ENCODE measurements around the gene PHLPP1. TPM values are rescaled to one million over a fixed set of nuclear protein-coding genes. Genes with fewer than 3 reads are reported as not detected.

PHLPP1 gene
- polyA plus RNA-seq, 1 experiment = 5.6 TPM

DNA sequence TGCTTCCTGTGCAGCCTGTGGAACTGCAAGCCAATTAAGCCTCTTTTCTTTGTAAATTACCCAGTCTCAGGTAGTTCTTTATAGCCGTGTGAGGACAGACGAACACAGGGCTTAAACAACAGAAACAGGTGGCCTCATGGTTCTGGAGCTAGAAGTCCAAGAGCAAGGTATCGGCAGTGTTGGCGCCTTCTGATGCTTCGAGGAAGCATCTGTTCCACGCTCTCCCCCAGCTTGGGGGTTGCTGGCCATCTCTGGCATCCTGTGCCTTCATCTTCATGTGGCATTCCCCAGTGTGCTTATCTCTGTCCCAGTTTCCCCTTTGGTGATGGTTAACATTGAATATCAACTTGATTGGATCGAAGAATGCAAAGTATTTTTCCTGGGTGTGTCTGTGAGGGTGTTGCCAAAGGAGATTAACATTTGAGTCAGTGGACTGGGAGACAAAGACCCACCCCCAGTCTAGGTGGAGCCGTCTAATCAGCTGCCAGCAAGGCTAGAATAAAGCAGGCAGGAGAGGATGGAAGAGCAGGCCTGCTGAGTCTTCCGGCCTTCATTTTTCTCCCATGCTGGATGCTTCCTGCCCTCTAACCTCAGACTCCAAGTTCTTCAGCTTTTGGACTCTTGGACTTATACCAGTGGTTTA, 287.6 kb downstream of the PHLPP1 start:
- no peak overlapping the region for H3K27ac ChIP-seq (ENCODE audit: low read depth, low read length)
- no peak for DNase-seq (ENCODE audit: low read depth, low spot score)
- CTCF ChIA-PET = no interaction called here

DNA sequence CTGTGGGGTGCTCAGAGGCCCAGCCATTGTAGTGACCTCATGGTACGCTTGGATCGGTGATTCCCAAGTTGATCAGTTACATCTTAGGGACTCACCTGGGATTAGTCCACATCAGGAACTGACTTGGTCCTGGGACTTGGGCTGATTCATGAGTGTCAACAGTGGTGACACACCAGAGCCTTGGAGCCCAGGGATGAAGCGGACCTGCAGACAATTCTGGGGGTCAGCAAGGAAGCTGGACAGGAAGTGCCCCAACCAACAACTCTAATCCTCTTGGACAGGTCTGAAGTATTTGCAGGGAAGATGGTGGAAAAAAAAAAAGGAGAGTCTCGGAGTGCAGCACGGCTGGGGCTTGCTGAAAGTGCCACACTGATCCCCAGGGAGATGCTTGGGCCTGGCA, 288.6 kb downstream of the PHLPP1 start:
- H3K27me3 ChIP-seq (ENCODE audit: control insufficient read depth, insufficient read depth, low read length) = peaks cover 10% of the 10 kb centered on the region
- CTCF ChIA-PET = interaction anchor here (0.6 kb wide), 1 partner anchor 418 kb away, joined by 4 read pairs; no protein-coding TSS in a partner anchor
- H3K4me3 ChIP-seq (ENCODE audit: low read depth, low read length) = no peak overlapping the region
- no peaks in the 10 kb centered on the region for H3K9me3 ChIP-seq (ENCODE audit: control insufficient read depth, insufficient read depth, low read length)
- DNase-seq (ENCODE audit: low read depth, low spot score) = no peak
- no peak overlapping the region for H3K27ac ChIP-seq (ENCODE audit: low read depth, low read length)
- TF ChIP-seq, protein P1, sequence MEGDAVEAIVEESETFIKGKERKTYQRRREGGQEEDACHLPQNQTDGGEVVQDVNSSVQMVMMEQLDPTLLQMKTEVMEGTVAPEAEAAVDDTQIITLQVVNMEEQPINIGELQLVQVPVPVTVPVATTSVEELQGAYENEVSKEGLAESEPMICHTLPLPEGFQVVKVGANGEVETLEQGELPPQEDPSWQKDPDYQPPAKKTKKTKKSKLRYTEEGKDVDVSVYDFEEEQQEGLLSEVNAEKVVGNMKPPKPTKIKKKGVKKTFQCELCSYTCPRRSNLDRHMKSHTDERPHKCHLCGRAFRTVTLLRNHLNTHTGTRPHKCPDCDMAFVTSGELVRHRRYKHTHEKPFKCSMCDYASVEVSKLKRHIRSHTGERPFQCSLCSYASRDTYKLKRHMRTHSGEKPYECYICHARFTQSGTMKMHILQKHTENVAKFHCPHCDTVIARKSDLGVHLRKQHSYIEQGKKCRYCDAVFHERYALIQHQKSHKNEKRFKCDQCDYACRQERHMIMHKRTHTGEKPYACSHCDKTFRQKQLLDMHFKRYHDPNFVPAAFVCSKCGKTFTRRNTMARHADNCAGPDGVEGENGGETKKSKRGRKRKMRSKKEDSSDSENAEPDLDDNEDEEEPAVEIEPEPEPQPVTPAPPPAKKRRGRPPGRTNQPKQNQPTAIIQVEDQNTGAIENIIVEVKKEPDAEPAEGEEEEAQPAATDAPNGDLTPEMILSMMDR (IDR thresholded peaks at IDR 0.05; ENCODE audit: low read depth, low read length) = no peak
- POLR2A ChIA-PET = interaction anchor here (0.5 kb wide), 1 partner anchor 294 kb away, joined by 4 read pairs; no protein-coding TSS in a partner anchor

More for the DNA sequence above, 287.6 kb downstream of the PHLPP1 start:
- Histone ChIP-seq H3K4me3 (ENCODE audit: low read depth, low read length) (no peak overlapping the region), H3K27me3 (ENCODE audit: control insufficient read depth, insufficient read depth, low read length) (peaks cover 10% of the 10 kb centered on the region), H3K9me3 (ENCODE audit: control insufficient read depth, insufficient read depth, low read length) (no peaks in the 10 kb centered on the region)
- TF ChIP-seq, protein P1 (IDR thresholded peaks at IDR 0.05; ENCODE audit: low read depth, low read length) = no peak
- POLR2A ChIA-PET = interaction anchor here (0.5 kb wide), 1 partner anchor 293 kb away, joined by 4 read pairs; no protein-coding TSS in a partner anchor

DNA sequence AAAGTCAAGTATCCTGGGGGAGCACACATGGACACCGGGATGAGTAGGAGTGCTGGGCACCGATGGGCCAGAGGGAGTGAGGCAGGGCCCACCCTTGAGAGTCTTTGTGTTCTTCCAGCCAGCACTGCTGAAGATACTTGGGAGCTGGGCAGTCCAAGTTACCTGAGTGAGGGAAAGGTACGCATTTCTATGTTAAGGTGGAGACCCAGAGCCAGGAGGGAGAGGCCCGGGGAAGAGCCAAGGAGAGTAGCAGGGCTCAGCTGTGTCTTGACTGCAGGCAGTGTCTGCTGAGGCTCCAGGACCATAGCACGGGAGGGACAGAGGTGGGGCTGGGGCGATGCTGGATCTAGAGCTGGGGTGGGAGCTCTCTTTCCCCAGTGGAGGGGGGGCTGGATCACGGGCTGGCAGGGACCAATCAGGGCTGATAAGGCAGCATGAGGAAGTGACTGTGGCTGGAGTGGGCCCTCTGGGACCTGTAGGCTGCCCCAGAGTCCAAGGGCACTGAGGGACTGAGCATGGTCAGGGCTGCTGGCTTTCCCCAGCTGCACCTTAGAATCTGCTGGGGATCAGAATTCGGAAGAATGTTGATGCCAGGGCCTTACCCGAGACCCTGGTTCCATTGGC, 289.2 kb downstream of the PHLPP1 start:
- CTCF ChIA-PET = interaction anchor here (0.6 to 2.4 kb wide), 3 partner anchors 12 to 420 kb away, joined by 4 to 6 read pairs (median 5); no protein-coding TSS in a partner anchor
- TF ChIP-seq, protein P1 (IDR thresholded peaks at IDR 0.05; ENCODE audit: low read depth, low read length) = no peak
- Histone ChIP-seq H3K27ac (ENCODE audit: low read depth, low read length) (no peak overlapping the region), H3K27me3 (ENCODE audit: control insufficient read depth, insufficient read depth, low read length) (peaks cover 10% of the 10 kb centered on the region), H3K4me3 (ENCODE audit: low read depth, low read length) (no peak overlapping the region), H3K9me3 (ENCODE audit: control insufficient read depth, insufficient read depth, low read length) (no peaks in the 10 kb centered on the region)
- no peak for DNase-seq (ENCODE audit: low read depth, low spot score)
- POLR2A ChIA-PET = no interaction called here

DNA sequence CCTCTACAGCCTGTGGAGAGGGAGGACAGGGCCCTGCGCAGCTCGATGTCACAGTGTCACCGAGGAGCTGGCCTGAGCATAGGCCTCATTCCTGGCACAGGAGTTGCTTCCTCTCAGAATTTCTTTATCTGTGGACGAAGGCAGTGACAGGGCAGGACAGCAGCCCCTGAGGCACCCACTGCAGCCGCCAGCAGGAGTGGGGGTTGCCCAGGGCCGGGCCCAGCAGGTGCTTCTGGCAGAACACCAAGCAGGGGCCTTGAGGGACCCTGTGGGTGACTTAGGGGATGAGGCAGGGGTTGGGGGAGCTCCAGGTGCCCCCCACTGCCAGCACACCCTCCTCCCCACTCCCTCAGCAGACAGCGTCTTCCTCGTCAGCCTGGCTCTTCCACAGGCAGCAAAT, 290.0 kb downstream of the PHLPP1 start:
- H3K27ac ChIP-seq (ENCODE audit: low read depth, low read length) = no peak overlapping the region
- TF ChIP-seq, protein P1 (IDR thresholded peaks at IDR 0.05; ENCODE audit: low read depth, low read length) = no peak
- no peaks in the 10 kb centered on the region for H3K9me3 ChIP-seq (ENCODE audit: control insufficient read depth, insufficient read depth, low read length)
- peaks cover 10% of the 10 kb centered on the region for H3K27me3 ChIP-seq (ENCODE audit: control insufficient read depth, insufficient read depth, low read length)
- POLR2A ChIA-PET = no interaction called here
- H3K4me3 ChIP-seq (ENCODE audit: low read depth, low read length) = no peak overlapping the region
- CTCF ChIA-PET = interaction anchor here (0.9 to 2.4 kb wide), 3 partner anchors 10 to 421 kb away, joined by 5 to 12 read pairs (median 6); no protein-coding TSS in a partner anchor
- no peak for DNase-seq (ENCODE audit: low read depth, low spot score)

DNA sequence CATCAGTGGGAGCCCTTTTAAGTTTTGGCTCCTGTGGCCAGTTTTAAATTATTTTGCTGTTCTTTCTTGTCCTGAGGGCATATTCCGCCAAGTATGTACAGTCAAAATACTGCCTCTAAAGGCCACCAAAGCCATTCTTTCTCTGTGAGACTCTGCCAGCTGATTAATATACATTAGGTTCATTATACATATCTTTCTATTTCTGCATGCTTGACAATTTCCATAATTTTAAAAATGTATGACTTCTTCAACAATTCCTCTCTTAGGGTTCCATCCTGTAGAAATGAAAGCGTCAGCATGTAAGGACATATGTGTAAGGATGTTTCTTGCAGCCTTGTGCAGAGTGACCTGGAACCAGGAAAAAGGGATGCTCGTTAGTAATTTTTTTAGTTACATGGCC, 291.9 kb downstream of the PHLPP1 start:
- no peak overlapping the region for H3K27ac ChIP-seq (ENCODE audit: low read depth, low read length)
- no peak overlapping the region for H3K4me3 ChIP-seq (ENCODE audit: low read depth, low read length)
- H3K27me3 ChIP-seq (ENCODE audit: control insufficient read depth, insufficient read depth, low read length) = peaks cover 10% of the 10 kb centered on the region
- ChIA-PET POLR2A (no interaction called here), CTCF (interaction anchor here (0.7 to 2.4 kb wide), 4 partner anchors 8 to 434 kb away, joined by 3 to 12 read pairs (median 6); no protein-coding TSS in a partner anchor)
- DNase-seq (ENCODE audit: low read depth, low spot score) = no peak
- no peaks in the 10 kb centered on the region for H3K9me3 ChIP-seq (ENCODE audit: control insufficient read depth, insufficient read depth, low read length)
- TF ChIP-seq, protein P1 (IDR thresholded peaks at IDR 0.05; ENCODE audit: low read depth, low read length) = no peak

Data from AG04450 (cell line).